Esophagus squamous epithelium (tissue), 4 donors: ENCODE data around the gene CARS1.

ENCODE experiments used
- CTCF ChIP-seq, 6 experiments: fragments of 450-650 bp in 4 of 6; fragments of 200-600 bp in 2 of 6; sonication (generic) in 2 of 6; IDR thresholded peaks; one replicate each; pipeline ENCODE4 v1.5.1; 2016 to 2019; ENCODE audit warnings: antibody characterized with exemption in 6 of 6, mild to moderate bottlenecking in 4 of 6, moderate library complexity in 4 of 6
- POLR2A ChIP-seq, 4 donors: fragments of 450-650 bp; IDR thresholded peaks; one replicate each; pipeline ENCODE4 v1.6.1; 2017; ENCODE audit warnings: antibody characterized with exemption in 4 of 4, mild to moderate bottlenecking in 4 of 4, moderate library complexity in 3 of 4

GRCh38 chr11:3089236-3090061 lies 32.2 kb upstream of the CARS1 start:
- TF ChIP-seq POLR2A (IDR thresholded peaks at IDR 0.05), result no peak
- TF ChIP-seq CTCF (IDR thresholded peaks at IDR 0.05), result no peak
